Testis (tissue), 3 donors: Measurements from ENCODE around the gene EGFR. TPM values are rescaled to one million over a fixed set of nuclear protein-coding genes. Genes with fewer than 3 reads are reported as not detected.

Experiments used
- DNase-seq: peaks from one replicate; pipeline ENCODE4 v3.0.0-alpha.2; 2019
- H3K27ac ChIP-seq, 2 donors: fragments of 200-600 bp; sonication (generic); one replicate each; pipeline ENCODE4 v1.5.1; 2019
- H3K27me3 ChIP-seq: fragments of 200-600 bp; sonication (generic); one replicate; pipeline ENCODE4 v1.5.1; 2019
- H3K36me3 ChIP-seq: fragments of 200-600 bp; sonication (generic); one replicate; pipeline ENCODE4 v1.5.1; 2017; ENCODE audit warnings: low read depth; ENCODE audit errors: missing control alignments
- H3K4me1 ChIP-seq: fragments of 200-600 bp; sonication (generic); one replicate; pipeline ENCODE4 v1.5.1; 2019
- H3K4me3 ChIP-seq, 2 donors: fragments of 200-600 bp; sonication (generic); one replicate each; pipeline ENCODE4 v1.5.1; 2017 to 2019
- H3K9me3 ChIP-seq: fragments of 200-600 bp; sonication (generic); one replicate; pipeline ENCODE4 v1.5.1; 2017
- CTCF ChIP-seq, 3 experiments: fragments of 450-650 bp in 2 of 3; fragments of 200-600 bp in 1 of 3; sonication (generic) in 1 of 3; IDR thresholded peaks; one replicate each; pipeline ENCODE4 v1.5.1; 2016 to 2019; ENCODE audit warnings: antibody characterized with exemption in 3 of 3, mild to moderate bottlenecking in 2 of 3, moderate library complexity in 1 of 3
- POLR2A ChIP-seq: fragments of 450-650 bp; IDR thresholded peaks from one replicate; pipeline ENCODE4 v1.6.1; 2017; ENCODE audit warnings: antibody characterized with exemption, mild to moderate bottlenecking, moderate library complexity
- WGBS, 2 donors: methylation state at CpG; one replicate each; pipeline ENCODE4 v1.1.5; 2018; 5-methylcytosine and 5-hydroxymethylcytosine counted together
- intact Hi-C: fragments of 100-400 bp; cut with DNase I; formaldehyde crosslinking; loops from one replicate; pipeline ENCODE4 v1.15.1; 2023; ENCODE audit warnings: low total_unique reads
- polyA plus RNA-seq: library from polyadenylated mRNA; stranded (reverse); fragments of 350-450 nt; fragmentation: Illumina TruSeq; extraction: RNeasy Lipid Tissue Mini Kit (QIAGEN cat#74804); gene quantifications from one replicate; pipeline ENCODE4 v1.2.3, GENCODE V29; 2014; ENCODE audit warnings: low read depth, low replicate concordance; ENCODE audit not compliant: insufficient read depth
- total RNA-seq, 2 donors: library from RNA; depleted of rRNA; stranded (reverse); fragments of >200 nt; gene quantifications; one replicate each; pipeline ENCODE4 v1.2.3, GENCODE V29; 2016

EGFR gene
- total and polyA plus RNA-seq, 3 donors from 2014 or later: 11.0 to 45.0 (median 18.2) TPM

GRCh38 chr7:55152516-55152915 lies 133.7 kb downstream of the EGFR start:
- no peaks in the 10 kb centered on the region for H3K36me3 ChIP-seq
- H3K27me3 ChIP-seq: no peaks in the 10 kb centered on the region
- no peak overlapping the region for H3K27ac ChIP-seq
- TF ChIP-seq CTCF (IDR thresholded peaks at IDR 0.05) (no peak), POLR2A (no peak)
- DNase-seq: no peak
- H3K4me3 ChIP-seq: no peak overlapping the region
- H3K4me1 ChIP-seq: peaks cover 10% of the 10 kb centered on the region
- 81 to 93% methylated on average over 3 to 6 of the region's 6 CpGs for WGBS, 2 donors
- H3K9me3 ChIP-seq: no peaks in the 10 kb centered on the region
- intact Hi-C loops: no loop called here

- DNase-seq: no peak
- Histone ChIP-seq H3K4me3 (no peak overlapping the region), H3K27me3 (no peaks in the 10 kb centered on the region), H3K36me3 (no peaks in the 10 kb centered on the region), H3K9me3 (no peaks in the 10 kb centered on the region), H3K27ac (no peak overlapping the region), H3K4me1 (peaks cover 10% of the 10 kb centered on the region)
- TF ChIP-seq POLR2A: no peak
- no peak for TF ChIP-seq CTCF (IDR thresholded peaks at IDR 0.05)
- intact Hi-C loops: no loop called here
- WGBS, 2 donors: 90 to 99% methylated on average over 2 to 10 of the region's 10 CpGs
These were observed 135.3 kb downstream of the EGFR start for GRCh38 chr7:55154096-55154495.

GRCh38 chr7:55155351-55156117 lies 136.7 kb downstream of the EGFR start:
- no peak overlapping the region for H3K27ac ChIP-seq
- no peaks in the 10 kb centered on the region for H3K9me3 ChIP-seq
- TF ChIP-seq CTCF (IDR thresholded peaks at IDR 0.05) (no peak), POLR2A (no peak)
- no peak overlapping the region for H3K4me3 ChIP-seq
- no peaks in the 10 kb centered on the region for H3K27me3 ChIP-seq
- H3K4me1 ChIP-seq: peaks cover 10% of the 10 kb centered on the region
- 69 to 81% methylated on average over 24 of the region's 24 CpGs for WGBS, 2 donors
- no peaks in the 10 kb centered on the region for H3K36me3 ChIP-seq
- intact Hi-C loops: no loop called here
- no peak for DNase-seq

- Histone ChIP-seq H3K4me1 (peaks cover 10% of the 10 kb centered on the region), H3K36me3 (no peaks in the 10 kb centered on the region), H3K27ac (peak overlapping the region; percentile 47 to 81), H3K27me3 (no peaks in the 10 kb centered on the region), H3K9me3 (no peaks in the 10 kb centered on the region), H3K4me3 (peak overlapping the region in 1 of 2 donors; percentile 1)
- intact Hi-C loops: no loop called here
- TF ChIP-seq CTCF (IDR thresholded peaks at IDR 0.05) (no peak), POLR2A (no peak)
- DNase-seq: peak; percentile 51
- WGBS, 2 donors: 26% methylated on average over 30 of the region's 30 CpGs
These were observed 138.3 kb downstream of the EGFR start for GRCh38 chr7:55156919-55157763.
